ENCODE measurements around the gene WDR36.

Gene WDR36

DNA sequence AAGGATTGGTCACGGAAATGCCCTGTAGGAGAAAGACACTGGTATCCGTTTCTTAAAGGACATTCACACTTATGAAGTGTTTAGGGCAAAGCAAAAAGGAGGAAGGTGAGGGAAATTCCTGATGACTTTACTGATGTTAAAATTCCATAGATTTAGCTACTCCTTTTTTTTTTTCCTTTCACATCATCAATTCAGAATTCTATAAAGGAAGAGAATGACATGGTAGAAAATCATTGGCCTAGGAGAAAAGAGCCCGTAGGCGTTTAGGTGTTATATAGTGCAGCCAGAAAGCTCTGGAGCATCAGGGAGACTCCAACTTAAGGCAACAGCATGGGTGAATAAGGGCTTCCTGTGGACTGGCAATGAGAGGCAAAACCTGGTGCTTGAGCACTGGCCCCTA, 20.7 kb upstream of the WDR36 start, which contains the start of gene TSLP:
TSLP (plus strand) TSS at position 301 of the 400 bp plus-strand sequence. CDS start 178 bp downstream, outside the sequence.
- Histone ChIP-seq H3K9me3 (ENCODE audit: insufficient read depth, low read depth, low read length) (no peaks in the 10 kb centered on the region), H3K9ac (ENCODE audit: low read depth, low read length) (peak within 1 kb of the TSS; percentile 51; the same call in 1 of the 2 replicates), H3K36me3 (ENCODE audit: insufficient read depth, low read depth, low read length) (no peaks in the 10 kb centered on the region), H3K4me1 (ENCODE audit: insufficient read depth, low read length) (peaks cover 6% of the 10 kb centered on the region; the same call in 1 of the 2 replicates), H3K27me3 (ENCODE audit: insufficient read depth, low read length) (peaks cover 84% of the 10 kb centered on the region), H3K27ac (ENCODE audit: low read length) (no peak within 1 kb of the TSS), H3K4me3 (ENCODE audit: low read length) (peak within 1 kb of the TSS; percentile 75)

DNA sequence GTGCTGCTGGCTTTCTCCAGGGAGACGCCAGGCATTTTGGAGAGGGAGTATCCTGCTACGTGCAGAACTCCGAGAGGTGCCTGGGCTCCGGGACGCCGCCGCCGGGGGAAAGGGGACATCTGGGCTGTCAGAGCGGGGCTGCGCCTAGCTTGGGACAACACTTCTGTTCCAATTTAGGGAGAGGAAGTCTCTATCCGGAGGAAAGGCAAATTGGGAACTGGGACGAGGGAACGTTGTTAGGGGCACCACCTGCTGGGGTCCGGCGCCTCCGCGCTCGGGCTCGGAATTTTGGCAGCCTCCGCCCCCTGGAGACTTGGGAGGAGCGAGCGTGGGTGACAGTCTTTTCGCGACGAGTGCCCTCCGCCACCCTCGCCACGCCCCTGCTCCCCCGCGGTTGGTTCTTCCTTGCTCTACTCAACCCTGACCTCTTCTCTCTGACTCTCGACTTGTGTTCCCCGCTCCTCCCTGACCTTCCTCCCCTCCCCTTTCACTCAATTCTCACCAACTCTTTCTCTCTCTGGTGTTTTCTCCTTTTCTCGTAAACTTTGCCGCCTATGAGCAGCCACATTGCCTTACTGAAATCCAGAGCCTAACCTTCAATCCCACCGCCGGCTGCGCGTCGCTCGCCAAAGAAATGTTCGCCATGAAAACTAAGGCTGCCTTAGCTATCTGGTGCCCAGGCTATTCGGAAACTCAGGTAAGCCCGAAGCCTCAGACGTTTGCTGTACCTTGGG, 19.0 kb upstream of the WDR36 start:
- peaks cover 75% of the 10 kb centered on the region for H3K27me3 ChIP-seq (ENCODE audit: insufficient read depth, low read length)
- H3K27ac ChIP-seq (ENCODE audit: low read length): no peak overlapping the region
- H3K4me3 ChIP-seq (ENCODE audit: low read length): peak overlapping the region; percentile 75
- peak overlapping the region; percentile 34; the same call in 1 of the 2 replicates for H3K9ac ChIP-seq (ENCODE audit: low read depth, low read length)
- no peaks in the 10 kb centered on the region for H3K9me3 ChIP-seq (ENCODE audit: insufficient read depth, low read depth, low read length)
- H3K36me3 ChIP-seq (ENCODE audit: insufficient read depth, low read depth, low read length): no peaks in the 10 kb centered on the region
- H3K4me1 ChIP-seq (ENCODE audit: insufficient read depth, low read length): peaks cover 6% of the 10 kb centered on the region; the same call in 1 of the 2 replicates

DNA sequence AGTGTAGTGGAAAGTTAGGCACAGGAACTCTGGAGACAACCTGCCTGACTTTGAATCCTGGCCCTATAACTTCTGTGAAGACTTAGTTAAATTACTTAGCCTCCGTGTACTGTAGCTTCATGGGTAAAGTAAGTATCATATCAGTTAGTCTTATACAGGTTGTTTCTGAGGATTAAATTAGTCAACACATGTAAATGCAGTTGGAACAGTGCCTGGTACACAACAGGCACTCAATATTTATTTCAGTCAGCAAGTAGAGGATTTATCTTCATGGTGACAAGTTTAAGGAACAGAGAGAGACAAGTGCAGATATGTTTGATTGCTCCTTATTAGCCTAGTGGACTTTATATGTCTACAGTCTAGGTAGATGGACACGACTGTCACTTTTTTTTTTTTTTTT, 17.9 kb upstream of the WDR36 start:
- H3K27me3 ChIP-seq (ENCODE audit: insufficient read depth, low read length): peaks cover 65% of the 10 kb centered on the region
- no peaks in the 10 kb centered on the region for H3K36me3 ChIP-seq (ENCODE audit: insufficient read depth, low read depth, low read length)
- H3K4me3 ChIP-seq (ENCODE audit: low read length): peak overlapping the region; percentile 75; the same call in 1 of the 2 replicates
- H3K4me1 ChIP-seq (ENCODE audit: insufficient read depth, low read length): peaks cover 6% of the 10 kb centered on the region; the same call in 1 of the 2 replicates
- no peak overlapping the region for H3K9ac ChIP-seq (ENCODE audit: low read depth, low read length)
- H3K27ac ChIP-seq (ENCODE audit: low read length): no peak overlapping the region
- no peaks in the 10 kb centered on the region for H3K9me3 ChIP-seq (ENCODE audit: insufficient read depth, low read depth, low read length)

DNA sequence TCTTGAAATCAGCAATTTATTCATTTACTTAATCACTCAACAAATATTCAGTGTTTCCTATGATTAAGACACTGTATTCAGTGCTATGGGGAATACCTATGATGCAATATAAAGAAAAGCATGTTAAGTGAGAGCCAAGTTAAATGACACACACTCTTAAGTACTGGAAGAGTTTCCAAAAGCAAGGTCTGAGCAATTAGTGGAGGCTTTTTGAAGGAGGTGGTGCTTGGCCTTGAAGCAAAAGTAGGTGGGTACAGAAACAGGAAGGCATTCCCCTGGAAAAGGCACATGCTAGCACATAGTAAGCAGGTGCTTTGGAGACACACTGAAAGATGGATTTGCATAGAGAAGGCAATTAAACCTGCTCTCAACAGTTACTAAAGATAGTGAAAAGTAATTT, 16.6 kb upstream of the WDR36 start:
- no peak overlapping the region for H3K27ac ChIP-seq (ENCODE audit: low read length)
- H3K9me3 ChIP-seq (ENCODE audit: insufficient read depth, low read depth, low read length): no peaks in the 10 kb centered on the region
- peaks cover 54% of the 10 kb centered on the region for H3K27me3 ChIP-seq (ENCODE audit: insufficient read depth, low read length)
- peaks cover 3% of the 10 kb centered on the region; the same call in 1 of the 2 replicates for H3K4me1 ChIP-seq (ENCODE audit: insufficient read depth, low read length)
- H3K36me3 ChIP-seq (ENCODE audit: insufficient read depth, low read depth, low read length): no peaks in the 10 kb centered on the region
- no peak overlapping the region for H3K4me3 ChIP-seq (ENCODE audit: low read length)
- no peak overlapping the region for H3K9ac ChIP-seq (ENCODE audit: low read depth, low read length)

DNA sequence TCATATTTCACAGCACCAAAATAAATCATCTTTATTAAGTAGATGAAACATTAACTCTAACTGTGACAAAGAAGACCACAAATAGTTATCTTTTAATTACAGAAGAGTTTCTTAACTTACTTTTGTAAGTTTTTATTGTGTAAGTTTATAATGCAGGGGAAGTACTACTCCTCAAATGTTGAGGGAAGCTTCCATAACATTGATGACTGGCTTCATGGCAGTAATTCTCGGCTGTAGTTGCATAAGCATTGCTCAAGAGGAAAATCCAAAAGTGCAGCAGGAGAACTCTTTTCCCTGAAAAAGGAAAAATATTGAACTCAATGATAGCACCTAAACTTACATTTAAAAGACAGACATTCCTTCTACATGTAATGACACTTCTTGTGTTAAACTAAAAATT, 16.1 kb upstream of the WDR36 start:
- no peak overlapping the region for H3K4me3 ChIP-seq (ENCODE audit: low read length)
- H3K27ac ChIP-seq (ENCODE audit: low read length): no peak overlapping the region

DNA sequence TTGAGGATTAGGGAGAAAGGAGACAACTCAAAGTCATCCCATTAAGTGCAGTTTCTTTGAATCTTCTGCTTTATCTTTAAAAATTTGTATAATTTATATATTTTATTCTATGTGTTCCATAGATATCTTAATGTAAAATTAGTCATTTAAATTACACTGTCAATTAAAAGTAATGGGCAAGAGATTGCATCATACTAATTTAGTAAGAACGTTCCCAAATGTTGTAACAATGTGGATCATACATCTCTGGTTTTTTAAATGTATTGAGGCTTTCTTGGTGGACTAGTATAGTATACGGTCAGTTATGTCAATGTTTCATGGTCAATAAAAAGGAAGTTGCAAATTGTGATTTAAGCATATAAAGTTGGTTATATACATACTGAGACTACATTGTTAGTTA, 14.5 kb upstream of the WDR36 start:
- no peaks in the 10 kb centered on the region for H3K9me3 ChIP-seq (ENCODE audit: insufficient read depth, low read depth, low read length)
- no peaks in the 10 kb centered on the region; the same call in 1 of the 2 replicates for H3K4me1 ChIP-seq (ENCODE audit: insufficient read depth, low read length)
- H3K4me3 ChIP-seq (ENCODE audit: low read length): no peak overlapping the region
- H3K27ac ChIP-seq (ENCODE audit: low read length): no peak overlapping the region
- peaks cover 33% of the 10 kb centered on the region for H3K27me3 ChIP-seq (ENCODE audit: insufficient read depth, low read length)
- no peaks in the 10 kb centered on the region for H3K36me3 ChIP-seq (ENCODE audit: insufficient read depth, low read depth, low read length)
- H3K9ac ChIP-seq (ENCODE audit: low read depth, low read length): no peak overlapping the region

More for the DNA sequence above, 16.1 kb upstream of the WDR36 start:
- Histone ChIP-seq H3K9ac (ENCODE audit: low read depth, low read length) (no peak overlapping the region), H3K36me3 (ENCODE audit: insufficient read depth, low read depth, low read length) (no peaks in the 10 kb centered on the region), H3K27me3 (ENCODE audit: insufficient read depth, low read length) (peaks cover 49% of the 10 kb centered on the region), H3K9me3 (ENCODE audit: insufficient read depth, low read depth, low read length) (no peaks in the 10 kb centered on the region), H3K4me1 (ENCODE audit: insufficient read depth, low read length) (peaks cover under 1% of the 10 kb centered on the region; the same call in 1 of the 2 replicates)

DNA sequence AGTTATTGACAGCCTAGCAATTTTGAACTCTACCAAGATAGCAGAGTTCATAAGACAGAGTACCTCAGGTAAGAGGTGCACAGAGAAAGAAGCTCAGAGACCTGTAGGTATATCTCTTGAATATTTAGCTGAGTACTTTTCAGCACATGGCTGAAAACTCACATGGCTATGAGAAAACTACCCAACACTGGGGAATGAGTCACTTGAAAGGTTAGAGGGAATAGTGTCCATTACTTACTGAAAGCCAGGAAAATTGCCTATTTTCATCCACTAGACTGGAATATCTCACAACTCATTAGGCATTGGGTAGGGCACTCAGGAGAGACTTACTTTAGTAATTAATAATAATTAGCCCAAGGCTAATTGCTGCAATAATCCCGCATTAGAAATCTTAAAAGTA, 12.3 kb upstream of the WDR36 start:
- Histone ChIP-seq H3K9ac (ENCODE audit: low read depth, low read length) (no peak overlapping the region), H3K27me3 (ENCODE audit: insufficient read depth, low read length) (peaks cover 11% of the 10 kb centered on the region), H3K36me3 (ENCODE audit: insufficient read depth, low read depth, low read length) (no peaks in the 10 kb centered on the region), H3K4me3 (ENCODE audit: low read length) (no peak overlapping the region), H3K27ac (ENCODE audit: low read length) (no peak overlapping the region), H3K4me1 (ENCODE audit: insufficient read depth, low read length) (no peaks in the 10 kb centered on the region; the same call in 1 of the 2 replicates), H3K9me3 (ENCODE audit: insufficient read depth, low read depth, low read length) (no peaks in the 10 kb centered on the region)

DNA sequence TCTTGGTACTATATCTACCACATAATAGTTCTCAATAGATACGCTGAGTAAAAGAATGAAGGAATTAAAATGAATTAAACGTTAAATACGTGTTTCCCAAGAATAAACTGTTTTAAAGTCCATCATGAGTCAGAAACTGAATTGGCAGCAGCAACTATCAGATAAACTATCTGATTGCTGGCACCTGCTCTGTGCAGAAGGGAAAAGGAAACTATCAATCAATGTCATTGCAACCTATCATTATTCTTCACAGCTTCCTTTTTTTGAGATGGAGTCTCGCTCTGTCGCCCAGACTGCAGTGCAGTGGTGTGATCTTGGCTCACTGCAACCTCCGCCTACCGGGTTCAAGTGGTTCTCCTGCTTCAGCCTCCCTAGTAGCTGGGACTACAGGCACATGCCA, 8.8 kb upstream of the WDR36 start:
- Histone ChIP-seq H3K4me1 (ENCODE audit: insufficient read depth, low read length) (no peaks in the 10 kb centered on the region), H3K4me3 (ENCODE audit: low read length) (no peak overlapping the region), H3K36me3 (ENCODE audit: insufficient read depth, low read depth, low read length) (no peaks in the 10 kb centered on the region), H3K27me3 (ENCODE audit: insufficient read depth, low read length) (0 out of 2 replicates have a peak, but pooled peaks cover 4% of the 10 kb centered on the region), H3K27ac (ENCODE audit: low read length) (no peak overlapping the region), H3K9ac (ENCODE audit: low read depth, low read length) (no peak overlapping the region), H3K9me3 (ENCODE audit: insufficient read depth, low read depth, low read length) (no peaks in the 10 kb centered on the region)

DNA sequence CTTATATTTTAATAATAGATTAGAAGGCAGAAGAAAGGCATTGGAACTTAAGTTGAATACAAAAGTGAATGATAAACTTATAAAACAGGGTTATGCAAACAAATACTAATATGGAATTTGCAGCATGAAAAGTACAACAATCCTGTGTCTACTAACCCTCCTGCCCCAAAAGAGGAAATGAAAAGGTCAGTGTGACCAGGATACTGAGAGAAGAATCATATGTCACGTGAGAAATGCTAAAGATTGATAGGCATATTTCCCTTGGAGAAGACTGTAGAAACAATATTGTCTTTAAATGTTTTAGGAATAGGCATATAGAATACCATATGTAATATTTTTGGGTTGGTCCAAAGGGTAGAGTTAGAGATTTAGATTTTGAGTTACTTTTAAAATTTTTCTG, 3.8 kb downstream of the WDR36 start:
- Histone ChIP-seq H3K9me3 (ENCODE audit: insufficient read depth, low read depth, low read length) (peaks cover 9% of the 10 kb centered on the region; the same call in 1 of the 2 replicates), H3K27ac (ENCODE audit: low read length) (no peak overlapping the region), H3K36me3 (ENCODE audit: insufficient read depth, low read depth, low read length) (peaks cover 62% of the 10 kb centered on the region), H3K4me1 (ENCODE audit: insufficient read depth, low read length) (peaks cover 8% of the 10 kb centered on the region), H3K9ac (ENCODE audit: low read depth, low read length) (no peak overlapping the region), H3K27me3 (ENCODE audit: insufficient read depth, low read length) (peaks cover 9% of the 10 kb centered on the region; the same call in 1 of the 2 replicates), H3K4me3 (ENCODE audit: low read length) (no peak overlapping the region)

DNA sequence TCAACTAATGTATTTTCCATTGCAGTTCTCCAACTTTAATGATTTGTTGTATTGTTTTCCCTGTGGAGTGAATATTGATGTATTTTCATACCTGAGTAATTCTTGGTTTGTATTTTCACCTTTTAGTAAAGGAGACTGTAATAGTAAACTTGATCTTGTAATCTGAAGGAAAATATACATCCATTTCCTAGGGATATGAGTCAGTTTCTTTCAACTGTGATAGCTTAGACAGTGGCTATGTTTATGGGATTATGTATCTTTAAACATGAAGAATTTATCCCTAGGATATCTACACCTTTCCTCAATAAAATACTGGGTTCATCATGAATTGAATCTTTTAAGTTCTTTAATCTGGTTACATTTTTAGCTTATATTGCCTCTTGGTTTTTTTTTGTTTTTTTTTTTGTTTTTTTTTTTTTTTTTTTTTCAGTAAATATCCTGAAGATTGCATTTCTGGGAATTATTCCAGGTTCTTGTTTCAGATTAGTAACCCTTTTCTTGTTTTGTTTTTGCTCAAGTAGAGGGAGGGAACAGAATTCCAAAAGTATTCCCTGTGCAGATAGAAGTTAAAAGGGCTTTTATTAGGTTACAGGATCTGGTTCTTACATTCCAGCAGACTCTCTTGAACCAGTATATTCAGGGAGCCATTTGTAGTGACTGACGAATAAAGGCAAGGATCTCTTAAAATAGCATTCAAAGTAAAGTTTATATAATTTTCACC, 7.1 kb downstream of the WDR36 start:
- Histone ChIP-seq H3K27me3 (ENCODE audit: insufficient read depth, low read length) (no peaks in the 10 kb centered on the region), H3K36me3 (ENCODE audit: insufficient read depth, low read depth, low read length) (peaks cover 94% of the 10 kb centered on the region), H3K4me1 (ENCODE audit: insufficient read depth, low read length) (no peaks in the 10 kb centered on the region), H3K9me3 (ENCODE audit: insufficient read depth, low read depth, low read length) (no peaks in the 10 kb centered on the region), H3K27ac (ENCODE audit: low read length) (no peak overlapping the region), H3K4me3 (ENCODE audit: low read length) (no peak overlapping the region), H3K9ac (ENCODE audit: low read depth, low read length) (no peak overlapping the region)

DNA sequence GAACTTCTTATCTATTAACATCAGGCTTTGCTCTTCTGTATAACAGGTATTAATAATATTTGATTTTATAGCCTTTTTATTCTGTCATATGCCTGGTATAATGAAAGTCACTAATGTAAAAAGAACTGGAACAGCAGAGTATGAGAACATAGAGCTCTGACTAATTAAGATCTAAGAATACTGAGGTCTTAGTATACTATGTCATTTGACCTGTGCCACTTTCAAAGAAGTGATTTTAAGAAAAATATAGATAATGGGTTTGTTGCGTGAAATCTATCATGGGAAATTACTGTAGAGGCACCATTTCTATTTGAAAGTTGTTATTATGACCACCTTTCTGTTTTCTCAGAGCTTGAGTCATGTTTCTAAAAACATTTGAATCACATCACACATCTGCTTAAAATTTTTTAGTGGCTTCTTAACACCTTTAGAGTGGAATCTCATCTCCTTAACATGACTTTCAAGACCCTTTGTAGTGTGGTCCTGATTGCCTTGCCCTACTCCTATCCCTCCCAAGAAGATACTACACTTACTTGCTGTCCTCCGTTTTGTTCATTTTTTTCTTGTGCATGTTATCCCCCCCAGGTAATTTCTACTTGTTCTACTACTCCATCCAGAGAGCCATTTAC, 14.3 kb downstream of the WDR36 start:
- Histone ChIP-seq H3K4me1 (ENCODE audit: insufficient read depth, low read length) (no peaks in the 10 kb centered on the region), H3K9ac (ENCODE audit: low read depth, low read length) (no peak overlapping the region), H3K4me3 (ENCODE audit: low read length) (no peak overlapping the region), H3K36me3 (ENCODE audit: insufficient read depth, low read depth, low read length) (peaks cover 99% of the 10 kb centered on the region), H3K9me3 (ENCODE audit: insufficient read depth, low read depth, low read length) (no peaks in the 10 kb centered on the region), H3K27me3 (ENCODE audit: insufficient read depth, low read length) (no peaks in the 10 kb centered on the region), H3K27ac (ENCODE audit: low read length) (no peak overlapping the region)
